Measurements from ENCODE around the gene YPEL2.
"Not testable (repeated sequence)": the region's sequence is repeated elsewhere in the genome, so short reads cannot be mapped to it uniquely, and the experiment has no call there.

YPEL2 gene

GRCh38 chr17:59289981-59290301, 41.5 kb upstream of the YPEL2 start:
- Histone ChIP-seq H3K4me2 (ENCODE audit: low read length) (no peak overlapping the region), H3K36me3 (ENCODE audit: control insufficient read depth in 1 of 2, insufficient read depth in 2 of 2, low read length in 2 of 2) (no peaks in the 10 kb centered on the region), H4K12ac (ENCODE audit: low read depth, low read length) (no peak overlapping the region), H2BK120ac (ENCODE audit: insufficient read depth, low read length, poor library complexity) (no peak overlapping the region), H2BK12ac (ENCODE audit: low read length) (no peak overlapping the region), H3K18ac (ENCODE audit: low read length) (no peak overlapping the region), H3K4me1 (ENCODE audit: control insufficient read depth in 1 of 2, insufficient read depth in 2 of 2, low read length in 2 of 2) (no peaks in the 10 kb centered on the region), H3K14ac (ENCODE audit: low read length) (no peak overlapping the region), H3K9ac (ENCODE audit: low read length) (no peak overlapping the region), H3K27me3 (ENCODE audit: insufficient read depth, low read length) (no peaks in the 10 kb centered on the region), H2BK5ac (ENCODE audit: low read depth, low read length, poor library complexity) (no peak overlapping the region), H3K4me3 (ENCODE audit: low read depth, low read length) (no peak overlapping the region), H4K91ac (ENCODE audit: low read depth, low read length) (no peak overlapping the region), H3K27ac (ENCODE audit: low read depth, low read length) (no peak overlapping the region), H3K79me1 (ENCODE audit: low read length) (no peaks in the 10 kb centered on the region), H3K4ac (ENCODE audit: low read depth, low read length) (no peak overlapping the region), H3K9me3 (ENCODE audit: insufficient read depth, low read depth, low read length) (no peaks in the 10 kb centered on the region), H2AK5ac (ENCODE audit: low read length) (no peak overlapping the region), H3K79me2 (ENCODE audit: control insufficient read depth, insufficient read depth, low read length, poor library complexity) (no peaks in the 10 kb centered on the region), H2AFZ (ENCODE audit: insufficient read depth, low read length, poor library complexity) (peak overlapping the region; percentile 45), H3K23ac (ENCODE audit: low read length) (no peak overlapping the region), H4K8ac (ENCODE audit: low read depth, low read length) (no peak overlapping the region)
- WGBS (ENCODE audit: extremely low coverage, insufficient coverage, insufficient read length): no CpG with 5 or more reads among the region's 3 CpGs
- DNase-seq: peak in 1 of 2 donors; percentile 96

- peak; percentile 83 to 91 for DNase-seq
- not testable (repeated sequence) for H3K27me3 ChIP-seq (ENCODE audit: insufficient read depth, low read length); H3K4me3 ChIP-seq (ENCODE audit: low read depth, low read length); H4K8ac ChIP-seq (ENCODE audit: low read depth, low read length); H2BK120ac ChIP-seq (ENCODE audit: insufficient read depth, low read length, poor library complexity); H3K9me3 ChIP-seq (ENCODE audit: insufficient read depth, low read depth, low read length); H3K36me3 ChIP-seq (ENCODE audit: control insufficient read depth in 1 of 2, insufficient read depth in 2 of 2, low read length in 2 of 2); H3K9ac ChIP-seq (ENCODE audit: low read length); H3K79me1 ChIP-seq (ENCODE audit: low read length); H3K4ac ChIP-seq (ENCODE audit: low read depth, low read length); H2AK5ac ChIP-seq (ENCODE audit: low read length); H3K23ac ChIP-seq (ENCODE audit: low read length); H3K14ac ChIP-seq (ENCODE audit: low read length); H4K12ac ChIP-seq (ENCODE audit: low read depth, low read length); H4K91ac ChIP-seq (ENCODE audit: low read depth, low read length); H2BK12ac ChIP-seq (ENCODE audit: low read length); H3K79me2 ChIP-seq (ENCODE audit: control insufficient read depth, insufficient read depth, low read length, poor library complexity); H3K18ac ChIP-seq (ENCODE audit: low read length); H3K4me1 ChIP-seq (ENCODE audit: control insufficient read depth in 1 of 2, insufficient read depth in 2 of 2, low read length in 2 of 2); H2BK5ac ChIP-seq (ENCODE audit: low read depth, low read length, poor library complexity); H3K4me2 ChIP-seq (ENCODE audit: low read length); H3K27ac ChIP-seq (ENCODE audit: low read depth, low read length)
- H2AFZ ChIP-seq (ENCODE audit: insufficient read depth, low read length, poor library complexity): peak overlapping the region; percentile 45
- WGBS (ENCODE audit: extremely low coverage, insufficient coverage, insufficient read length): no CpG with 5 or more reads among the region's 12 CpGs
Observed at GRCh38 chr17:59290302-59290998, 41.0 kb upstream of the YPEL2 start.

DNA sequence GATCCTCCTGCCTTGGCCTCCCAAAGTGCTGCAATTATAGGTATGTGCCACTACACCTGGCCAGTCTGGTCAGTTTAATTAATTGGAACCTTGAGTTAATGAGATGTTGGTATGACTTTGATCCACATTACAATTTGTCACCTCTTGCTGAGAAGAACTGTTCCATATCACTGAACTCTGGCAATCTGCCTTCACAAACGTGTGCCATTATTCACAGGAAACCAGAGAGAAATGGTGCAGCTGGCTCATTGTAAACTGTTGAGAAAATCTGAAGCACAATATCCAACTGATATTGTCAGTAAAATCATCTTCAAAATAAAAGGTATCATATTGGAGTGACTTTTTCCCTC, 39.3 kb upstream of the YPEL2 start:
- H4K8ac ChIP-seq (ENCODE audit: low read depth, low read length): no peak overlapping the region
- no peak overlapping the region for H3K4me3 ChIP-seq (ENCODE audit: low read depth, low read length)
- no peak overlapping the region for H2BK120ac ChIP-seq (ENCODE audit: insufficient read depth, low read length, poor library complexity)
- H3K36me3 ChIP-seq (ENCODE audit: control insufficient read depth in 1 of 2, insufficient read depth in 2 of 2, low read length in 2 of 2): no peaks in the 10 kb centered on the region
- no peak overlapping the region for H3K27ac ChIP-seq (ENCODE audit: low read depth, low read length)
- no peak overlapping the region for H2AFZ ChIP-seq (ENCODE audit: insufficient read depth, low read length, poor library complexity)
- H2BK12ac ChIP-seq (ENCODE audit: low read length): no peak overlapping the region
- H3K18ac ChIP-seq (ENCODE audit: low read length): no peak overlapping the region
- no peak overlapping the region for H4K91ac ChIP-seq (ENCODE audit: low read depth, low read length)
- no peaks in the 10 kb centered on the region for H3K79me2 ChIP-seq (ENCODE audit: control insufficient read depth, insufficient read depth, low read length, poor library complexity)
- H3K9ac ChIP-seq (ENCODE audit: low read length): no peak overlapping the region
- no peak overlapping the region for H3K23ac ChIP-seq (ENCODE audit: low read length)
- no peak for DNase-seq
- H4K12ac ChIP-seq (ENCODE audit: low read depth, low read length): no peak overlapping the region
- WGBS (ENCODE audit: extremely low coverage, insufficient coverage, insufficient read length): no CpG with 5 or more reads among the region's 1 CpG
- no peaks in the 10 kb centered on the region for H3K27me3 ChIP-seq (ENCODE audit: insufficient read depth, low read length)
- no peaks in the 10 kb centered on the region for H3K9me3 ChIP-seq (ENCODE audit: insufficient read depth, low read depth, low read length)
- H2BK5ac ChIP-seq (ENCODE audit: low read depth, low read length, poor library complexity): no peak overlapping the region
- no peak overlapping the region for H2AK5ac ChIP-seq (ENCODE audit: low read length)
- H3K79me1 ChIP-seq (ENCODE audit: low read length): no peaks in the 10 kb centered on the region
- no peak overlapping the region for H3K4ac ChIP-seq (ENCODE audit: low read depth, low read length)
- no peak overlapping the region for H3K14ac ChIP-seq (ENCODE audit: low read length)
- H3K4me1 ChIP-seq (ENCODE audit: control insufficient read depth in 1 of 2, insufficient read depth in 2 of 2, low read length in 2 of 2): peaks cover 0 to 4% of the 10 kb centered on the region in 2 experiments
- no peak overlapping the region for H3K4me2 ChIP-seq (ENCODE audit: low read length)

DNA sequence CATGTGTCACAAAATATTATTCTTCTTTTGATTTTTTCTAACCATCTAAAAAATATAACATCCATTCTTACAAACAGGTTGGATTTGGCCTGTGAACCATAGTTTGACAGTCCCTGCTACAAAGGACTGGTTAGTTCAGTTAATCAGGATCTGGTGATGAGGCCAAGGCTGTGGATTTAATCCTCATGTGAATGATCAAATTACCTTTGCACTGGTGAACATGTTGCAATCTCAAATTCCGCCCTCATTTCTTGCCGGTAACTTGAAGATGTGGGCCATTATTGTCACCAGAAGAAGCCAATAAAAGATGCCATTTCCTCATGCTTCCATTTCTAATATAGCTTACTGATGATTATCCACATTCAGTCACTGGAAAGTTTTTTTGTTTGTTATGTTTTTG, 35.3 kb upstream of the YPEL2 start:
- H3K27ac ChIP-seq (ENCODE audit: low read depth, low read length): no peak overlapping the region
- H3K9me3 ChIP-seq (ENCODE audit: insufficient read depth, low read depth, low read length): no peaks in the 10 kb centered on the region
- H3K27me3 ChIP-seq (ENCODE audit: insufficient read depth, low read length): no peaks in the 10 kb centered on the region
- DNase-seq: peak; percentile 86 to 97
- no peak overlapping the region for H4K8ac ChIP-seq (ENCODE audit: low read depth, low read length)
- H3K79me2 ChIP-seq (ENCODE audit: control insufficient read depth, insufficient read depth, low read length, poor library complexity): no peaks in the 10 kb centered on the region
- peaks cover 0 to 4% of the 10 kb centered on the region in 2 experiments for H3K4me1 ChIP-seq (ENCODE audit: control insufficient read depth in 1 of 2, insufficient read depth in 2 of 2, low read length in 2 of 2)
- H3K79me1 ChIP-seq (ENCODE audit: low read length): no peaks in the 10 kb centered on the region
- H3K23ac ChIP-seq (ENCODE audit: low read length): no peak overlapping the region
- H3K9ac ChIP-seq (ENCODE audit: low read length): no peak overlapping the region
- no peak overlapping the region for H4K12ac ChIP-seq (ENCODE audit: low read depth, low read length)
- no peak overlapping the region for H2BK12ac ChIP-seq (ENCODE audit: low read length)
- no CpG with 5 or more reads among the region's 2 CpGs for WGBS (ENCODE audit: extremely low coverage, insufficient coverage, insufficient read length)
- no peaks in the 10 kb centered on the region for H3K36me3 ChIP-seq (ENCODE audit: control insufficient read depth in 1 of 2, insufficient read depth in 2 of 2, low read length in 2 of 2)
- no peak overlapping the region for H3K4me3 ChIP-seq (ENCODE audit: low read depth, low read length)
- no peak overlapping the region for H3K14ac ChIP-seq (ENCODE audit: low read length)
- no peak overlapping the region for H2BK120ac ChIP-seq (ENCODE audit: insufficient read depth, low read length, poor library complexity)
- no peak overlapping the region for H2BK5ac ChIP-seq (ENCODE audit: low read depth, low read length, poor library complexity)
- no peak overlapping the region for H4K91ac ChIP-seq (ENCODE audit: low read depth, low read length)
- H2AK5ac ChIP-seq (ENCODE audit: low read length): no peak overlapping the region
- no peak overlapping the region for H3K18ac ChIP-seq (ENCODE audit: low read length)
- no peak overlapping the region for H3K4ac ChIP-seq (ENCODE audit: low read depth, low read length)
- no peak overlapping the region for H2AFZ ChIP-seq (ENCODE audit: insufficient read depth, low read length, poor library complexity)
- H3K4me2 ChIP-seq (ENCODE audit: low read length): no peak overlapping the region
